Motor neuron (in vitro differentiated cells): ENCODE data around the gene EFCAB10. TPM values are rescaled to one million over a fixed set of nuclear protein-coding genes. Genes with fewer than 3 reads are reported as not detected.
"Not testable (repeated sequence)": the region's sequence is repeated elsewhere in the genome, so short reads cannot be mapped to it uniquely, and the experiment has no call there.

Experiments used
- ATAC-seq, 8 experiments: fragments of 200-7000 bp; cut with Tn5 transposase; replicated peaks in 6 of 8; 2 replicates each; pipeline ENCODE4 v1.8.0; 2021; ENCODE audit warnings: mild to moderate bottlenecking in 8 of 8, moderate library complexity in 8 of 8
- H3K27ac ChIP-seq, 2 donors: fragments of 250-450 bp; sonication (Bioruptor Pico); 2 replicates each; pipeline ENCODE4 v1.9.0; 2021; ENCODE audit warnings: antibody characterized with exemption in 2 of 2, mild to moderate bottlenecking in 2 of 2, moderate library complexity in 1 of 2
- H3K4me1 ChIP-seq, 2 donors: fragments of 250-450 bp; sonication (Bioruptor Pico); replicated peaks in 1 of 2; 2 replicates each; pipeline ENCODE4 v1.6.1; 2021; ENCODE audit warnings: antibody characterized with exemption in 2 of 2, mild to moderate bottlenecking in 2 of 2, moderate library complexity in 1 of 2
- H3K4me3 ChIP-seq, 5 donors: fragments of 250-450 bp; sonication (Bioruptor Pico); 2 replicates each; pipeline ENCODE4 v1.9.0; 2021; ENCODE audit warnings: antibody characterized with exemption in 5 of 5, mild to moderate bottlenecking in 5 of 5, moderate library complexity in 4 of 5
- WGBS, 10 experiments: fragments of 450-650 bp; shearing (Covaris generic); methylation state at CpG; one replicate each; pipeline ENCODE4 v1.0.0; 2022; 5-methylcytosine and 5-hydroxymethylcytosine counted together
- in situ Hi-C, 9 experiments: fragments of 400-800 bp; cut with MboI; loops; one replicate each; pipeline ENCODE4 v1.15.0; 2021; ENCODE audit warnings: low sequenced_read_pairs in 9 of 9, low pct_unique_long_range_greater_than_20kb in 2 of 9; ENCODE audit not compliant: unreplicated experiment in 9 of 9
- total RNA-seq, 8 experiments: library from RNA; unstranded; fragments of 300-600 nt; gene quantifications; 2 replicates each; pipeline versions ENCODE4 v1.2.3 to v1.2.4, GENCODE V29; 2022

EFCAB10 gene
- total RNA-seq, 8 experiments from 2014 or later, result 0.71 to 27.2 (median 1.4) TPM

GRCh38 chr7:105515610-105516009, 65.7 kb downstream of the EFCAB10 start:
- H3K27ac ChIP-seq, ATAC-seq, H3K4me1 ChIP-seq, in situ Hi-C loops, H3K4me3 ChIP-seq: not testable (repeated sequence)
- 89 to 100% (median 96%) methylated on average over 1 to 7 of the region's 7 CpGs; no CpG with 5 or more reads in 1 of the 10 experiments for WGBS, 10 experiments

Other genes with a start within 250 kb of the EFCAB10 start
- 10 to 100 TPM; 36.4 to 96.1 (median 47.3) TPM for gene SRPK2, start 192.6 kb downstream of the EFCAB10 start, total RNA-seq
- gene PUS7, start 59.2 kb downstream of the EFCAB10 start, total RNA-seq, result 10 to 100 TPM in 5 of 8 experiments, 1 to 10 TPM in 3; 7.2 to 42.6 (median 14.3) TPM
- gene RINT1, start 49.3 kb downstream of the EFCAB10 start, total RNA-seq, result 10 to 100 TPM; 15.5 to 26.0 (median 20.9) TPM